A673 (cell line): ENCODE results near the gene LRRC51. TPM values are rescaled to one million over a fixed set of nuclear protein-coding genes. Genes with fewer than 3 reads are reported as not detected.

Experiments used
- BruUV-seq: library from RNA; stranded (reverse); fragments of 400-500 nt; replicated peaks from 2 replicates; lab custom pipeline; 2021; lab: Mats Ljungman, UMichigan
- CTCF ChIA-PET: fragments of 300-600 bp; sonication (Branson Sonifier 250); formaldehyde crosslinking; loops from one replicate; lab custom pipeline; 2022; ENCODE audit warnings: antibody characterized with exemption; lab: Charles Lee
- POLR2A ChIA-PET: fragments of 300-600 bp; sonication (Branson Sonifier 250); formaldehyde crosslinking; loops from one replicate; lab custom pipeline; 2022; ENCODE audit warnings: antibody characterized with exemption; ENCODE audit not compliant: low non-redundant PET; lab: Charles Lee
- DNase-seq: peaks from one replicate; pipeline ENCODE4 v3.0.0-alpha.2; 2015; ENCODE audit warnings: low spot score
- H3K27ac ChIP-seq: fragments of 200-600 bp; sonication (generic); 2 replicates; pipeline ENCODE4 v1.5.1; 2016; ENCODE audit warnings: mixed run types, low read depth, mild to moderate bottlenecking, mixed read lengths, antibody characterized with exemption, low read length; ENCODE audit not compliant: poor library complexity, severe bottlenecking
- H3K27me3 ChIP-seq: fragments of 200-600 bp; sonication (generic); replicated peaks from 2 replicates; pipeline ENCODE4 v1.6.1; 2017; ENCODE audit warnings: mixed run types, low read depth, mild to moderate bottlenecking, mixed read lengths, antibody characterized with exemption, low read length; ENCODE audit not compliant: insufficient read depth, poor library complexity
- H3K36me3 ChIP-seq: fragments of 200-600 bp; sonication (generic); 2 replicates; pipeline ENCODE4 v1.6.1; 2016; ENCODE audit warnings: mixed run types, mild to moderate bottlenecking, mixed read lengths, antibody characterized with exemption, low read length; ENCODE audit not compliant: insufficient read depth, poor library complexity, severe bottlenecking
- H3K4me1 ChIP-seq: fragments of 200-600 bp; sonication (generic); 2 replicates; pipeline ENCODE4 v1.6.1; 2017; ENCODE audit warnings: mixed run types, mild to moderate bottlenecking, mixed read lengths, antibody characterized with exemption, low read length; ENCODE audit not compliant: insufficient read depth, poor library complexity, severe bottlenecking
- H3K4me3 ChIP-seq: fragments of 200-600 bp; sonication (generic); 2 replicates; pipeline ENCODE4 v1.5.1; 2016; ENCODE audit warnings: low read depth, mixed run types, mild to moderate bottlenecking, mixed read lengths, low read length; ENCODE audit not compliant: poor library complexity, severe bottlenecking
- H3K9me3 ChIP-seq: fragments of 200-600 bp; sonication (generic); 2 replicates; pipeline ENCODE4 v1.6.1; 2016; ENCODE audit warnings: mixed run types, low read depth, mild to moderate bottlenecking, mixed read lengths, antibody characterized with exemption, low read length; ENCODE audit not compliant: poor library complexity, severe bottlenecking
- CTCF ChIP-seq: fragments of 300-800, 200-600 bp; sonication (generic); conservative IDR thresholded peaks from 2 replicates; pipeline ENCODE4 v1.5.1; 2017; ENCODE audit warnings: low read depth, mild to moderate bottlenecking, antibody characterized with exemption, low read length, moderate library complexity, mixed read lengths
- EZH2 ChIP-seq: fragments of 200-600 bp; sonication (generic); IDR thresholded peaks from 2 replicates; pipeline ENCODE4 v1.6.1; 2017; ENCODE audit warnings: borderline replicate concordance, low read depth, mild to moderate bottlenecking, mixed read lengths, antibody characterized with exemption, low read length; ENCODE audit not compliant: poor library complexity, severe bottlenecking
- intact Hi-C: fragments of 100-400 bp; cut with micrococcal nuclease; formaldehyde crosslinking; loops from one replicate; pipeline ENCODE4 v1.10.0; 2022; ENCODE audit not compliant: unreplicated experiment
- total RNA-seq: library from RNA; stranded (reverse); gene quantifications from 2 replicates; pipeline ENCODE4 v1.2.3, GENCODE V29; 2021

The LRRC51 gene
- total RNA-seq, 1 experiment from 2014 or later: 13.9 TPM

DNA sequence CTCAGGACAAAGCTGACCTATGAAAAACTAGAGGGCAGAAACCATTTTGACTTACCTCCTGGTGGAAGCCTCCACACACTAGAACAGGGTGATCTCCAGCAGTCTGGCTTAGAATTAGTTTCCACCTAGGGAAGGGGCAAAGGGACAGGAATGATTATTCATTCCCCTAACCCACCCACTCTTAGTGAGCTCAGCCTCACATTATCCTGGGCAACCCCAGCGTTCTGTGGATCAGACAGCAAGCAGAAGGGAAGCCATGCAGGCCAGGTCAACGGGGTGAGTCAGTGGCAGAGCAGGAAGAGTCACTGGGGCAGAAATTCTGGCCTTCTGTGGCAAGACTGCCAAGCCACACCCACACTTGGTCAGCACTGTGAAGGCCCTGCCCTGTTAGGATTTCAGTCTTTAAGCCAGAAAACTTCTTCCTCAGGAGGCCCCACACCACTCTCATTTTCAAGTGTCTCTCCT, 10.8 kb upstream of the LRRC51 start:
- H3K27ac ChIP-seq: peak overlapping the region; percentile 36
- no TSS peak for BruUV-seq

DNA sequence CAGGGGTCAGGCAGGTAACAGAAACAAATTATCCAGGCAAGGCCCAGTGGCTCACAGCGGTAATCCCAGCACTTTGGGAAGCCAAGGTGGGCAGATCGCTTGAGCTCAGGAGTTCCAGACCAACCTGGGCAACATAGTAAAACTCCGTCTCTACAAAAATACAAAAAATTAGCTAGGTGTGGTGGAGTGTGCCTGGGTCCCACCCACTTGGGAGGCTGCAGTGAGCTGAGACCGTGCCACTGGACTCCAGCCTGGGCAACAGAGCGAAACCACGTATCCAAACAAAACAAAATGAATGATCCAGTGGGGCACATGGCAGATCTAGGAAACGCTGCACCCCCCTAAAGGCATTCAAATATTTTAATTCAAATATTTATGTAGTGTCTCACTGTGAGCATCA, 10.2 kb upstream of the LRRC51 start:
- ChIA-PET POLR2A (no interaction called here), CTCF (interaction anchor here (0.5 kb wide), 1 partner anchor 38 kb away, joined by 3 read pairs; no protein-coding TSS in a partner anchor)
- no peak for DNase-seq
- Histone ChIP-seq H3K27ac (peak overlapping the region; percentile 36), H3K4me1 (peaks cover 31% of the 10 kb centered on the region), H3K36me3 (peaks cover 10% of the 10 kb centered on the region), H3K27me3 (no peaks in the 10 kb centered on the region), H3K4me3 (no peak overlapping the region), H3K9me3 (no peaks in the 10 kb centered on the region)
- TF ChIP-seq EZH2 (no peak), CTCF (no peak)
- BruUV-seq: no TSS peak
- intact Hi-C loops: no loop called here

More for the DNA sequence above, 10.8 kb upstream of the LRRC51 start:
- H3K9me3 ChIP-seq: no peaks in the 10 kb centered on the region
- TF ChIP-seq CTCF (no peak), EZH2 (no peak)
- ChIA-PET CTCF (no interaction called here), POLR2A (no interaction called here)
- H3K4me3 ChIP-seq: no peak overlapping the region
- H3K36me3 ChIP-seq: peaks cover 11% of the 10 kb centered on the region
- H3K4me1 ChIP-seq: peaks cover 26% of the 10 kb centered on the region
- DNase-seq: no peak
- intact Hi-C loops: no loop called here
- no peaks in the 10 kb centered on the region for H3K27me3 ChIP-seq

- TF ChIP-seq EZH2 (no peak), CTCF (no peak)
- Histone ChIP-seq H3K4me1 (peaks cover 32% of the 10 kb centered on the region), H3K27ac (no peak overlapping the region), H3K9me3 (no peaks in the 10 kb centered on the region), H3K4me3 (no peak overlapping the region), H3K27me3 (no peaks in the 10 kb centered on the region), H3K36me3 (peaks cover 10% of the 10 kb centered on the region)
- intact Hi-C loops: no loop called here
- POLR2A ChIA-PET: no interaction called here
- peak; percentile 63 for DNase-seq
- BruUV-seq: no TSS peak
- CTCF ChIA-PET: interaction anchor here (1.3 kb wide), 1 partner anchor 47 kb away, joined by 3 read pairs; no protein-coding TSS in a partner anchor
Observed at GRCh38 chr11:72072348-72072747, 8.3 kb upstream of the LRRC51 start.
